HG03439 (cell line): ENCODE measurements around the gene GNAQ.
"Not testable (repeated sequence)": the region's sequence is repeated elsewhere in the genome, so short reads cannot be mapped to it uniquely, and the experiment has no call there.

Experiments used
- ATAC-seq: cut with Tn5 transposase; IDR thresholded peaks from one replicate; pipeline ENCODE4 v1.9.1; 2021; ENCODE audit warnings: mild to moderate bottlenecking, moderate library complexity; ENCODE audit not compliant: unreplicated experiment

The GNAQ gene

GRCh38 chr9:78031444-78031892 lies at the start of gene GNAQ:
Gene GNAQ (minus strand): TSS chr9:78031811. CDS start chr9:78031235, 576 bp downstream.
- ATAC-seq: no peak

GRCh38 chr9:78074385-78075291 lies 43.0 kb upstream of the GNAQ start:
- no peak for ATAC-seq

DNA sequence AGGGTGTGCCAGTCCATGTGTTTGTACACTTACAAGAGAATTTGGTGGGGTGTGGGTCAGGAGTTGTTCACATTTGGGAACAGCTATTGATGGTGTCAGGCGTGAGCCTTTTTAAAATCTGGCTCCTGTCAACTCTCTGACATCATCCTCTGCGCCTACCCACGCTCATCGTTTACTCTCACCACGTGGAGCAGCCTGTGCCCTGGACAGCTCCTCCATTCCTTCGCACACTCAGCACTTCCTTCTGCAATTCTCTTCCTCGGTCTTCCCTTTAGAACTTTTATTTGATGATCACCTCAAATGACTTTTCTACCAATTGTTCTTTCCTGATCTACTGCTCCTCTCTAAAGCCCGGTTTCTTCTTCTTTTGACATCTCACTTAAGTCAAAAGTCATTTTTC lies 42.1 kb upstream of the GNAQ start:
- ATAC-seq: no peak

DNA sequence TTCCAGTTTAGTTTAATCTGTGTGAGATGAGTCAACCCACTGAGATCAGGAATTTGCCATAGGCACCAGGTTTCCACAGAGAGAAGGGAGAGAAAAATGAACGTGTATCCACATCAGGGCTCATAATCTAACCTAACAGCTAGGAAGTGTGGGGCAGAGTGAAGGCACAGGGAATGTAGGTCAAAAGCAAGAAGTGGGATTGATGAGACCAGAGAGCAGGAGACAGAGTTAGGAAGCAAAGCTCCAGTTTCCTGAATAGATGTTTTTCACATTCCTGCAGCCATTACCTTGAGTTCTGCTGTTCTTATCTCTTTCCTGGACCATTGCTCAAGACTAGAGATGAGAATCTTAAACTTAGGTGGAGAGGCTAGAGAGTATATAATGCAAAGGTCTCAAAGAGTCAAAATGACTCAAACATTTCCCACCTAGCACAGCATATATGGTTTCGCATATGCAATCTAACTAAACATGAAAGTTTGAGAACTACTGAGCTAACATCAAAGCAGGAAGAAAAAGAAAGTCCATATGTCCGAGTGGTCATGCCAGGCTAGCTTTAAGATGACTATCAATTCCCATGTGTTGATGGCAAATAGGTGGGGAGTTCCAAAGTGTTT lies 41.1 kb upstream of the GNAQ start:
- no peak for ATAC-seq

- ATAC-seq: no peak
Observed at GRCh38 chr9:78070521-78070920, 38.9 kb upstream of the GNAQ start.

GRCh38 chr9:78064075-78064474 lies 32.5 kb upstream of the GNAQ start:
- ATAC-seq: no peak

GRCh38 chr9:78062710-78063109 lies 31.1 kb upstream of the GNAQ start:
- no peak for ATAC-seq

- ATAC-seq: not testable (repeated sequence)
Observed at GRCh38 chr9:78054218-78054617, 22.6 kb upstream of the GNAQ start.

GRCh38 chr9:78053627-78054026 lies 22.0 kb upstream of the GNAQ start:
- no peak for ATAC-seq

GRCh38 chr9:78050421-78050820 lies 18.8 kb upstream of the GNAQ start:
- no peak for ATAC-seq

GRCh38 chr9:78049484-78049883 lies 17.9 kb upstream of the GNAQ start:
- ATAC-seq: no peak

DNA sequence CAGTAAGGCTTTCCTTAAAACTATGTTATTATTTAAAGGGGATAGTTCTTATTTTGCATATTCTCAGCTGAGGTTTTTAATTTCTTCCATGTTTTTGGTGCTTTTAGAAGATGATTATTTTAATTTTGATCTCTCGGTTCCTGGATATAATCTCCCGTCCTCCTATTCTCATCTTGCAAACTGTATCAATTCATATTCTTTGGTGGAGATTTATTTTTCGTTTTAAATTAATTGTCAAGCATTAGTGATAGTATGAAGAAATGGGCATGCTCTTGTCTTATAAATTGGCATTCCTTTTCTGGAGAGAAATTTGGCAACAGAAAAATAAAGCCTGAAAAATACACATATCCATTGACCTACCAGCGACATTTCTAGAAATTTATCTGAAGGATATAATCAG lies 15.5 kb upstream of the GNAQ start:
- ATAC-seq: no peak

GRCh38 chr9:78046112-78046511 lies 14.5 kb upstream of the GNAQ start:
- ATAC-seq: no peak

DNA sequence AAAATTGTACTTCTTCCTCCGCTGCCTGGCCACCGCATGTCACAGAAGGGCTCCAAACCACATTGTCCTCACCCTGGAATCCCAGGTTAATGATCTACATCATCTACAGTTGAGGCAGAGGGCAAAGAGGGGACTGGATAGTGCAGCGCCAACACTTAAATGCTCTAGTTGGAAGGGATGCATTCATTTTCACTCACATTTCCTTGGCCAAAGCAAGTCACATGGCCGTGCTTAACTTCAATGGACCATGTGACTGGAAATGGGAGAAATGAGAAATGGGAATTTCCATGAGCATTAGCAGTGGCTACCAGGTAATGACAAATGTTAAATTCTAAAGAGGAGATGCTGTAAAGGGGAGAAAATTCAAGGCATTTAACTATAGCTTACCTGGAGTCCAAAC lies 13.3 kb upstream of the GNAQ start:
- ATAC-seq: no peak

DNA sequence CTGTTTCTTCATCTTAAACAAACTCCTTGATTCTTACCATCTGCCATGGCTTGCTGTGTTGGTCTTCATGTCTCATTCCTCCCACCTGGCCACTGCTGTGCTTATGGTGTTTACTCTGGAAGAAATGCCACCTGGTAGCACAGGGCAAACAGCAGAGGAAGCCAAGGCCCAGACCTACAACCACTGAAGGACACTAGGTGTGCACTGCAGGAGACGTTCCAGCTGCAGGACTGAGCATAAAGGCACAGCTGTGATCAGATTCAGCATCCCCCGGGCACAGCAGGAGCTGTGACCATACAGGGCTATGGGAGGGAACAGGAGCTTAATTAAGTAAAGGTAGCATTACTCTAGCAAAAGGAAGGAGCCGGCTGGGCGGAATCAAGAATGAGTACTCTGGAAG lies 12.6 kb upstream of the GNAQ start:
- ATAC-seq: no peak

DNA sequence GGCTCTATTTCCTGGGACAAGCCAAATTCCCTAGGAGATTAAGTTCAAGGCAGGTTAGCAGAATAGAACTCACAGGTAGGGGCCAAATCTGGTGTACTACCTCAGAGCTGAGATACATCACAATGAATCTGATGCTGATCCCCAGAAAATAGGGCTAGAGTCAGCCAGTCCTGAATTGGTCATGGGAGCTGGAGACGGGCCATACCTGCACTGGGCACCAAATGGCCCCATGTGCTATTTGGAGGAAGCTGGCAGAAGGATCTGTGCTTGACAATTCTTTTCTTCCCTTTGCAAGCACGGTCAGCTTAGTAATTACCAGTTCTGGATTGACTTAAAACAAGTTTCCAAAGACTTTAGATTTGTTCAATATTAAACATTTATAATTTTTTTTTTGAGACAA lies 10.4 kb upstream of the GNAQ start:
- no peak for ATAC-seq

- ATAC-seq: no peak
Observed at GRCh38 chr9:78040726-78041125, 9.1 kb upstream of the GNAQ start.

- ATAC-seq: no peak
Observed at GRCh38 chr9:78038620-78039300, 7.1 kb upstream of the GNAQ start.

DNA sequence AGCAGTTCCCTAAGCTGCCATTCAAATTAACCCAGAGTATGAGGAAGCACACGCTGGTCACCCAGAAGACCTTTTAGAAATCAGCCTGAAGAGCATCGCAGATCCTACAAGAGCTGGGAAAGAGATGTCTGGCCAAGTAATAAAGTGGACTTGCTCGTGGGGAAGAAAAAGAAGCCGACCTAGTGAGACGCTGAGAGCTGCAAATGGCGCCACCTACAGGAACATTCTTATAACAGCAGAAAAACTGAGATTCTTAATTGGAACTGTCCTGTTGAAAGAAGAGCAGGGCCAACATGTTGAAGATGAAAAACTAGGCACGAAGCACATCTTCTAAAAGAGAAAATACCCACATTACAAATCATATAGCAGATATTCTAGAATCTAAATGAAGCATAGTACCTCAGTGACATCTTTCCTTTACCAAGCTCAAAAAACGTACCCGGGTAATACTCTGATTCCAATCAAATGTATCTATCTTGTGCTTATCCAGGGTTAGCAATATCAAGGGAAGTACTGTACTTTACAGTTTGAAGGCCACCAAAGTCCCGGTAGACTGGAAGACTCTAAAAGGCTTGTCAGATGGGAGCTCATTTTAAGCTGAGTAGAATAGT lies 3.9 kb upstream of the GNAQ start:
- ATAC-seq: no peak

DNA sequence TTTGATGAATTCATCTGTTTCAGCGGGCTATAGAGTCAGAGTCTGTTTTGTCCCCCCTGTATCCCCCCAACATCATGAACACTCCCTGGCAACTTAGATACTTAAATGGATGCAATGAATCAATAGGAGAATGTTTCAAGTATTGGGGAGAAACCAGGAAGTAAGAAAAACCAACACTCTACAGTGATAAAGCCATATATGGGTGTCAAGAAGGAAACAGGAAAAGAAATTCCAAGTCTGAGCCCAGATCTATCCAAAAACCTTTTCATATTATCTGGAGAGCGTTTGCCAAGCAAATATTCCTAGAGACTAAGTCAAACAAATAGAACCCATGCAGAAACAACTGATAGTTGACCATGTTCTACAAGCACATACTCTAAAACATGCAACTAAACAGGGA lies 2.3 kb upstream of the GNAQ start:
- ATAC-seq: no peak

DNA sequence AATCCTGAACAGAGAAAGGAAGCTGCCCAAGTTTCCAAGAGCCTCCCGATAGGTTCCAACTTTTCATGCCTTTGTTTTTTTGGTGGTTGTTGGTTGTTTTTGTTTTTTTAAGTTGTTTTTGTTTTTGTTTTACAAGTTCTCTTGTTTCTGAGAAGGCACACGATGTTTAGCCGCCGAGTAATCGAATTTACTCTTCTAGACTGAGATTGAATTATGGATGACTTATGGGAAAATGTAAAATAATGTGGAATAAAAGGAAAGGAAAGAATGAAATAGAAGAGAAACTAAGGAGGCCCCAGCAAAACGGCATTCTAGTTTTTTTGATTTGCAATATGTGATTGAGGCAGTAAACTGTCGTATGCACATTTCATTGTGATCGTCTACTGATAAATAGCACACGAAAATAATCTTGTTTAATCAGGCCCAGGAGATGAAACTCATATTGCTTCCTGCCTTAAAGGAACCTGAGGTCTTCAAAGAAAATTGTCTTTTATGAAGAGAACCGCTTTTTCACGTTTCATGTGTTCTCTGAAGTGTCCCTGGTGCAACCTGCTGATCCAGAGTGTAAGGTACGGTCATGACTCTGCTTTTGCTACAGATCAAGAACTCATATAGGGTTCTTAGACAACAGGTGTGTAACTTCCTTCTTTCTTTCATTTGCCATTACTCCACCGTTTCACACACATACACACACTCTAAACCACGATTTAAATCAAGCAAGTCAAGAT lies 1.3 kb upstream of the GNAQ start:
- no peak for ATAC-seq
